ENCODE measurements around the gene TFIP11.

The TFIP11 gene

GRCh38 chr22:26443901-26444690 lies 68.2 kb downstream of the TFIP11 start:
- Histone ChIP-seq H3K27ac (no peak overlapping the region), H3K27me3 (ENCODE audit: control insufficient read depth, insufficient read depth, low read length) (no peaks in the 10 kb centered on the region), H2AFZ (no peak overlapping the region), H3K9ac (no peak overlapping the region), H3K9me3 (ENCODE audit: control insufficient read depth, low read length) (no peaks in the 10 kb centered on the region), H3K4me1 (no peaks in the 10 kb centered on the region), H3K4me3 (ENCODE audit: low read depth, low read length) (no peak overlapping the region), H3K4me2 (ENCODE audit: low read length) (no peak overlapping the region), H3K36me3 (ENCODE audit: control insufficient read depth, insufficient read depth, low read length) (no peaks in the 10 kb centered on the region), H3K79me2 (no peaks in the 10 kb centered on the region)
- TF ChIP-seq CTCF (IDR thresholded peaks at IDR 0.05) = no peak

GRCh38 chr22:26442086-26442756 lies 70.1 kb downstream of the TFIP11 start:
- H3K4me1 ChIP-seq = no peaks in the 10 kb centered on the region
- no peak overlapping the region for H3K27ac ChIP-seq
- H3K9me3 ChIP-seq (ENCODE audit: control insufficient read depth, low read length) = no peaks in the 10 kb centered on the region
- no peak overlapping the region for H3K4me3 ChIP-seq (ENCODE audit: low read depth, low read length)
- no peaks in the 10 kb centered on the region for H3K79me2 ChIP-seq
- no peaks in the 10 kb centered on the region for H3K27me3 ChIP-seq (ENCODE audit: control insufficient read depth, insufficient read depth, low read length)
- no peak overlapping the region for H2AFZ ChIP-seq
- no peak for TF ChIP-seq CTCF (IDR thresholded peaks at IDR 0.05)
- H3K9ac ChIP-seq = no peak overlapping the region
- no peaks in the 10 kb centered on the region for H3K36me3 ChIP-seq (ENCODE audit: control insufficient read depth, insufficient read depth, low read length)
- no peak overlapping the region for H3K4me2 ChIP-seq (ENCODE audit: low read length)
